Keratinocyte (primary cell): ENCODE data around the gene INPP4B. TPM values are rescaled to one million over a fixed set of nuclear protein-coding genes. Genes with fewer than 3 reads are reported as not detected.
A peak's percentile ranks its signal among the peaks of the same experiment; 100 is the strongest.

Experiments used
- DNase-seq: peaks from one replicate; pipeline ENCODE4 v3.0.0-alpha.2; 2011; ENCODE audit warnings: low read depth, missing footprints, low spot score
- FAIRE-seq: peaks from 2 replicates; lab custom pipeline; 2011; peaks lifted over from hg19 to GRCh38; lab: Jason Lieb, UNC
- H2AFZ ChIP-seq: 2 replicates; pipeline ENCODE4 v1.6.0; 2012; ENCODE audit warnings: low read length, control low read depth, inconsistent platforms; ENCODE audit not compliant: control insufficient read depth
- H3K27ac ChIP-seq: 2 replicates; pipeline ENCODE4 v1.5.1; 2011; ENCODE audit warnings: low read length; ENCODE audit not compliant: control insufficient read depth, insufficient read depth
- H3K27me3 ChIP-seq: 3 replicates; pipeline ENCODE4 v1.6.0; 2011; ENCODE audit warnings: low read length; ENCODE audit not compliant: control insufficient read depth, insufficient read depth; ENCODE audit errors: extremely low read depth
- H3K36me3 ChIP-seq, 2 experiments: 2 replicates in 1 of 2; 3 replicates in 1 of 2; pipeline ENCODE4 v1.5.1; 2011; ENCODE audit warnings: low read length in 2 of 2, mild to moderate bottlenecking in 1 of 2; ENCODE audit not compliant: control insufficient read depth in 2 of 2, insufficient read depth in 2 of 2; ENCODE audit errors: extremely low read depth in 1 of 2
- H3K4me1 ChIP-seq: 3 replicates; pipeline ENCODE4 v1.5.1; 2011; ENCODE audit warnings: low read length; ENCODE audit not compliant: control insufficient read depth, insufficient read depth; ENCODE audit errors: extremely low read depth
- H3K4me2 ChIP-seq: 3 replicates; pipeline ENCODE4 v1.6.0; 2011; ENCODE audit warnings: low read depth, low read length; ENCODE audit not compliant: control insufficient read depth, insufficient read depth; ENCODE audit errors: extremely low read depth
- H3K4me3 ChIP-seq, 3 experiments: fragments of 200-600 bp in 1 of 3; sonication (generic) in 1 of 3; 2 replicates in 2 of 3; 3 replicates in 1 of 3; pipeline ENCODE4 v1.5.1; 2011 to 2016; ENCODE audit warnings: low read length in 3 of 3, mild to moderate bottlenecking in 3 of 3, control low read depth in 2 of 3, inconsistent platforms in 1 of 3, low read depth in 1 of 3, mixed read lengths in 1 of 3, mixed run types in 1 of 3, moderate library complexity in 1 of 3; ENCODE audit not compliant: control insufficient read depth in 2 of 3, insufficient read depth in 2 of 3; ENCODE audit errors: extremely low read depth in 1 of 3
- H3K79me2 ChIP-seq: 2 replicates; pipeline ENCODE4 v1.6.0; 2012; ENCODE audit warnings: low read length; ENCODE audit not compliant: control insufficient read depth, insufficient read depth
- H3K9ac ChIP-seq: 3 replicates; pipeline ENCODE4 v1.6.0; 2011; ENCODE audit warnings: low read length; ENCODE audit not compliant: control insufficient read depth, insufficient read depth; ENCODE audit errors: extremely low read depth
- H3K9me1 ChIP-seq: 3 replicates; pipeline ENCODE4 v1.6.0; 2011; ENCODE audit warnings: low read length; ENCODE audit not compliant: control insufficient read depth, insufficient read depth; ENCODE audit errors: extremely low read depth
- H3K9me3 ChIP-seq: 2 replicates; pipeline ENCODE4 v1.5.1; 2012; ENCODE audit warnings: low read depth, low read length; ENCODE audit not compliant: control insufficient read depth
- H4K20me1 ChIP-seq: 3 replicates; pipeline ENCODE4 v1.6.0; 2011; ENCODE audit warnings: low read length; ENCODE audit not compliant: control insufficient read depth, insufficient read depth; ENCODE audit errors: extremely low read depth
- EZH2 ChIP-seq: IDR thresholded peaks from one replicate; pipeline ENCODE4 v1.6.1; 2012; ENCODE audit warnings: inconsistent platforms, mild to moderate bottlenecking, low read length, moderate library complexity
- dilution Hi-C: fragments of 300-500 bp; cut with MboI; formaldehyde crosslinking; loops from one replicate; pipeline ENCODE4 v1.7.0; 2020; ENCODE audit warnings: low sequenced_read_pairs; ENCODE audit not compliant: extremely low pct_ligation_motif_present
- polyA plus RNA-seq, 5 experiments: library from polyadenylated mRNA; depleted of rRNA in 3 of 5; stranded (reverse) in 3 of 5; stranded (forward) in 1 of 5; unstranded in 1 of 5; fragments of >200 nt; gene quantifications; 1 replicate in 1 of 5; 2 replicates in 3 of 5; 3 replicates in 1 of 5; pipeline versions ENCODE4 v1.2.1 to v1.2.3, GENCODE V29; 2011 to 2012; ENCODE audit warnings: missing spikeins in 2 of 5, low read depth in 1 of 5, low replicate concordance in 1 of 5
- TF ChIP-seq, protein P1 (sequence below), 3 experiments: IDR thresholded peaks in 1 of 3; conservative IDR thresholded peaks in 1 of 3; optimal IDR thresholded peaks in 1 of 3; 2 replicates in 2 of 3; 3 replicates in 1 of 3; pipeline versions ENCODE3 to v1.5.1; 2011; ENCODE audit warnings: low read length in 3 of 3, mild to moderate bottlenecking in 3 of 3, moderate library complexity in 2 of 3, control low read depth in 1 of 3, inconsistent platforms in 1 of 3; ENCODE audit not compliant: insufficient read depth in 2 of 3; ENCODE audit errors: extremely low read depth in 1 of 3

Gene INPP4B
- polyA plus RNA-seq, 1 donor (not counting 4 experiments of a cell fraction or from before 2014, with no cell fraction given): 50.2 TPM

DNA sequence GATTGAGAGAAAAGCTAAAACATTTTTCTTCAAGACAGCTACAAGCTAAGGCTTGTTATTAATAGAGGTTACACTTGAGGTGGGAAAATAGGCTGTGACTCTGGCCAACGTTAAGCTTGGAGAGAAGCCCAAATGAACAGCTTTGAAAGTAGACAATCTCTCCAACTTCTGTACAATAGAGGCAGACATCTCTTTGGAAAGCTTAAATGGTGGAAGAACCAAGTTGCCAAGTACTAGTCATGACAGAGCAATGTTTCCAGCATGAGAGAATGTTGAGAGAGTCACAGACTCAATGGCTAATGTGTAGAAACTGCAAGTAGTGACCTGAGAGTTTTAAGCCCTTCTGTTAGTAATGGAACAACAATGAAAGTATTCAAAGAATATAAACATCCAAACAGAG is 298.1 kb downstream of the INPP4B start:
- TF ChIP-seq, protein P1, sequence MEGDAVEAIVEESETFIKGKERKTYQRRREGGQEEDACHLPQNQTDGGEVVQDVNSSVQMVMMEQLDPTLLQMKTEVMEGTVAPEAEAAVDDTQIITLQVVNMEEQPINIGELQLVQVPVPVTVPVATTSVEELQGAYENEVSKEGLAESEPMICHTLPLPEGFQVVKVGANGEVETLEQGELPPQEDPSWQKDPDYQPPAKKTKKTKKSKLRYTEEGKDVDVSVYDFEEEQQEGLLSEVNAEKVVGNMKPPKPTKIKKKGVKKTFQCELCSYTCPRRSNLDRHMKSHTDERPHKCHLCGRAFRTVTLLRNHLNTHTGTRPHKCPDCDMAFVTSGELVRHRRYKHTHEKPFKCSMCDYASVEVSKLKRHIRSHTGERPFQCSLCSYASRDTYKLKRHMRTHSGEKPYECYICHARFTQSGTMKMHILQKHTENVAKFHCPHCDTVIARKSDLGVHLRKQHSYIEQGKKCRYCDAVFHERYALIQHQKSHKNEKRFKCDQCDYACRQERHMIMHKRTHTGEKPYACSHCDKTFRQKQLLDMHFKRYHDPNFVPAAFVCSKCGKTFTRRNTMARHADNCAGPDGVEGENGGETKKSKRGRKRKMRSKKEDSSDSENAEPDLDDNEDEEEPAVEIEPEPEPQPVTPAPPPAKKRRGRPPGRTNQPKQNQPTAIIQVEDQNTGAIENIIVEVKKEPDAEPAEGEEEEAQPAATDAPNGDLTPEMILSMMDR (optimal IDR thresholded peaks at IDR 0.05 in 1 of 3, IDR thresholded peaks at IDR 0.05 in 1 of 3, conservative IDR thresholded peaks at IDR 0.05 in 1 of 3; ENCODE audit: extremely low read depth in 1 of 3, insufficient read depth in 2 of 3, low read length in 3 of 3): no peak
- no peak for TF ChIP-seq EZH2
- Histone ChIP-seq H3K27me3 (no peaks in the 10 kb centered on the region), H2AFZ (peak overlapping the region; percentile 43), H3K4me1 (peaks cover 47% of the 10 kb centered on the region), H3K36me3 (no peaks in the 10 kb centered on the region), H3K79me2 (no peaks in the 10 kb centered on the region), H3K4me3 (no peak overlapping the region), H3K9me3 (no peaks in the 10 kb centered on the region), H4K20me1 (no peaks in the 10 kb centered on the region), H3K4me2 (peak overlapping the region; percentile 42), H3K27ac (peak overlapping the region; percentile 99), H3K9me1 (no peaks in the 10 kb centered on the region), H3K9ac (peak overlapping the region; percentile 26)
- peak; percentile 90 for FAIRE-seq
- DNase-seq: no peak
- dilution Hi-C loops: no loop called here

DNA sequence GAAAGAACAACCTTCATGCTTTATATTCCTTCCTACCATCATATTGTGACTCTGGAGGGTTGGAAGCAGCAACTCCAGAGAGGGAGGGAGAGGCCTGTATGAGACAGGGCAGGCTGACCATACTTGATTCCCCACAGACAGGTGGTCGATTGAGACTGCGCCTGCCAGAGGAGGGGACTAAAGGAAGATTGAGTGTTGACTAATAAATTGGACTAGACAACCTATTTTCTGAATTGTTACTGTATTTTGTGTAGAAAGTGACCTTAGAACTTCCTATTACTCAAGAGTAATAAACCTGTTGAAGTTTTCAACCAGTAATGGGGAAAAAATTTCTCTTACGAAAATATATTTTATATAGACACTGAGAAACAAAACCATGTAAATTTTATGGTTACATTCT is 301.5 kb downstream of the INPP4B start:
- Histone ChIP-seq H3K9me1 (no peaks in the 10 kb centered on the region), H2AFZ (no peak overlapping the region), H3K27ac (no peak overlapping the region), H3K79me2 (no peaks in the 10 kb centered on the region), H3K36me3 (no peaks in the 10 kb centered on the region), H4K20me1 (no peaks in the 10 kb centered on the region), H3K9me3 (no peaks in the 10 kb centered on the region), H3K27me3 (no peaks in the 10 kb centered on the region), H3K4me1 (peaks cover 27% of the 10 kb centered on the region), H3K9ac (no peak overlapping the region), H3K4me3 (no peak overlapping the region), H3K4me2 (no peak overlapping the region)
- TF ChIP-seq EZH2: no peak
- TF ChIP-seq, protein P1 (optimal IDR thresholded peaks at IDR 0.05 in 1 of 3, IDR thresholded peaks at IDR 0.05 in 1 of 3, conservative IDR thresholded peaks at IDR 0.05 in 1 of 3; ENCODE audit: extremely low read depth in 1 of 3, insufficient read depth in 2 of 3, low read length in 3 of 3): no peak
- FAIRE-seq (no peak), DNase-seq (no peak)
- dilution Hi-C loops: no loop called here
